Measurements from ENCODE around the gene AGA.

- TF ChIP-seq CTCF (IDR thresholded peaks at IDR 0.05; ENCODE audit: low read depth, low read length) (no peak), EZH2phosphoT487 (IDR thresholded peaks at IDR 0.05; ENCODE audit: low read depth) (no peak)
These were observed 37.3 kb downstream of the AGA start for GRCh38 chr4:177404986-177405385.

Measured in OCI-LY3 (cell line).